GM10266 (cell line): ENCODE data around the gene RELN.

Source experiments
- DNase-seq: peaks from one replicate; pipeline ENCODE4 v3.0.0; 2012; ENCODE audit errors: extremely low spot score
- TF ChIP-seq, protein P1 (sequence below): IDR thresholded peaks from 2 replicates; pipeline ENCODE4 v1.5.1; 2012; ENCODE audit warnings: mild to moderate bottlenecking, low read depth; ENCODE audit not compliant: control insufficient read depth, insufficient read depth; ENCODE audit errors: missing control alignments

RELN gene

DNA sequence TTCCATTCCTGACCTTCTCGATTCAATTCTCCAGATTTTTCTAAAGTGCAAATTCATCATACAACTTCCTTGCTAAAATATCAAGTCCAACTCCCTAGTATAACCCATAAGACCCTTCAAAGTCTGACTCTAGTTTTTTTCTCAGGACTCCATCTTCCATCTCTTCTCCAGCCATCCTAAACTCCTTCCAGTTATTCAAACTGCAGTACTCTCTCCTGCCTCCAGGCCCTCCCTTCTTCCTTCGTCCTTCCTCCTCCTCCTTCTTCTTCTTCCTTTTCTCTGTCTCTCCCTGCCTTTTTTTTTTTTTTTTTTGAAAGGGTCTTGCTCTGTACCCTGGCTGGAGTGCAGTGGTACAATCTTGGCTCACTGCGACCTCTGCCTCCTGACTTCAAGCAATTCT, 111.9 kb downstream of the RELN start:
- TF ChIP-seq, protein P1, sequence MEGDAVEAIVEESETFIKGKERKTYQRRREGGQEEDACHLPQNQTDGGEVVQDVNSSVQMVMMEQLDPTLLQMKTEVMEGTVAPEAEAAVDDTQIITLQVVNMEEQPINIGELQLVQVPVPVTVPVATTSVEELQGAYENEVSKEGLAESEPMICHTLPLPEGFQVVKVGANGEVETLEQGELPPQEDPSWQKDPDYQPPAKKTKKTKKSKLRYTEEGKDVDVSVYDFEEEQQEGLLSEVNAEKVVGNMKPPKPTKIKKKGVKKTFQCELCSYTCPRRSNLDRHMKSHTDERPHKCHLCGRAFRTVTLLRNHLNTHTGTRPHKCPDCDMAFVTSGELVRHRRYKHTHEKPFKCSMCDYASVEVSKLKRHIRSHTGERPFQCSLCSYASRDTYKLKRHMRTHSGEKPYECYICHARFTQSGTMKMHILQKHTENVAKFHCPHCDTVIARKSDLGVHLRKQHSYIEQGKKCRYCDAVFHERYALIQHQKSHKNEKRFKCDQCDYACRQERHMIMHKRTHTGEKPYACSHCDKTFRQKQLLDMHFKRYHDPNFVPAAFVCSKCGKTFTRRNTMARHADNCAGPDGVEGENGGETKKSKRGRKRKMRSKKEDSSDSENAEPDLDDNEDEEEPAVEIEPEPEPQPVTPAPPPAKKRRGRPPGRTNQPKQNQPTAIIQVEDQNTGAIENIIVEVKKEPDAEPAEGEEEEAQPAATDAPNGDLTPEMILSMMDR: no peak
- no peak for DNase-seq

DNA sequence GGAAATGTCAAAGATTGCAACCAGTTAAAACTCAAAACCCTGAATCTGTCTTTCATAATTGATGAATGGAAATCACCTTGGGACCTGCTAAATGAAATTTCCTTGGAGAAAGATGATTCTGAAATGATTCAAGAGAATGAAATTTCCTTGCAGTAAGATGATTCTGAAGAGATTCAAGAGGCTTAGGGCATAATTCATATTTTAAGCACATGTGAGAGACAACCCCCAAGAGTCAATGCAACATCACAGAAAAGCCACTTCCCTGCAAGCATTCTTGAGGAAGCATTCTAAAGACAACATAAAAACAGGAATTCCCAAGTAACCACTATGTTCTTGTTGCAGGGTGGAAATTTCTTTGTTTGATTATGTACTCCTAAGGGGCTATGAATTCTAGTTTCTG, 113.7 kb downstream of the RELN start:
- TF ChIP-seq, protein P1: no peak
- no peak for DNase-seq

DNA sequence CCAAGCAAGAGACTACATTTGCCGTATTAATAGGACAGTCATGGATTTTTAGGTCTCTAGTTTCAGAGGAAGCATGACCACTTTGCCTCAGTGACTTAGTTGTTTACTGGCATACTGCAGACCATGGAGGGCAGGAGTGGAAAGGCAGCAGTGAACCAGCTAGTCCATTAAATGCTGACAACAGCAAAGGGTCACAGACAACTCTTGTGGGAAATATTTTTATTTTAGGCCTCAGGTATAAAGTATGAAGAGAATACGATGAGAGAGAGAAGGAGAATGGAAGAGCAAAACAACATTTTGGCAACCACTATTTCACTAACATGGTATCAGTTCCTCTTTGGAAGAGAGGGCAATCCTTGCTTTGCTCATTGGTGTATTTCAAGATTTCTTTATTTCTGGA, 118.0 kb downstream of the RELN start:
- TF ChIP-seq, protein P1: no peak

DNA sequence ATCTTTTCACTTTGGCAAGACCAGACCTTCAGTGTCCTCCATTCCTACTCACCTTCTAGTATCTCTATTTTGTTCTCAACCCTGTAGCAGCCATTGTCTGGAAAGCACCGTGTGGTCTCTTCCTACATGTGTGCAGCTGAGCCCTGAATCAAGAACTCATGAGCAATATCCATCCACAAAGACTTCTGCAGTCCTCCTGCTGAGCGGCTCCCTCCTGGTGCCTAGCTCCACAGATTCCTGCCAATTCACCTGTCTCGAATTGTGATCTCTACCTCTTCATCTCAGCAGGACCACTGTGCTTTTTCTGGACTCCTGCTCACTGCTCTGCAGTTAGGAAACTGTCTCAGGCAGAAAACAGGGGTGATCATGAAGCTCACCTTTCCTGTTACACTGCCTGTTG, 118.8 kb downstream of the RELN start:
- no peak for DNase-seq
- TF ChIP-seq, protein P1: no peak

More for the DNA sequence above, 118.0 kb downstream of the RELN start:
- DNase-seq: no peak

DNA sequence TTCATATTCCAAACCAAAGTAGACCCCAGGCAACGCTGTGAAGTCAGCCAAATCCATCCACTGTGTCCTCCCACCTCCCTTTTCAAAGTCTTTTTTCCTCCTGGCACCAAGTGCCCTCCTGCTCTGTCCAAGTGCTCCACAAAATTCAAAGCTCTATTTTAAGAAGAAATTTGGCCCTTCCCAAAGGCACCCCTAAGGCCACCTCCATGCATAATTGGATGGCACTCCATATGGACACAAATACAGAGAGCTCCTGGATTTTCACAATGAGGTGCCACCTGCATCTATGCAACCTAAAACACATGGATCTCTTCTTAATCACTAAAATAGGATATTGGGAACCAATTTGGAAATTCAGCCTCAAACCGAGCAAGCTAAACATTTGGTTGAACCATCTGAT, 121.6 kb downstream of the RELN start:
- DNase-seq: no peak
- TF ChIP-seq, protein P1: no peak

DNA sequence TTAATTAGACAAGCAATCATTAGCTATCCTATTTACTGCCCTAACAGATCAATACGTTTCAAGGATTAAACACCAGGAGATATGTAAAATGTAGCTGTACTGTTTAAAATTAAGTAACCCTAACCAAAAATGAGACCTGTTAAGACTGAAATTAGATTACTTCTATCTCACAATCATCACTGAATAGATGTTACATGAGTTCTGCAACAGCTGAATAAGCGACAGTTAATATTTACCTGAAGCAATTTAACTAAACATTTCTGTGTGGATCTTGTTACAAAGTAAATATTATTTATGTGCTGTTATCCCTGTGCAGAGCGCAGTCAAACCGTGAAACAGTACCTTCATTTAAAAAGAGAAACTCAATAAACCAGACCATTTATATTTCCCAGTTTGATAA, 122.5 kb downstream of the RELN start:
- TF ChIP-seq, protein P1: no peak

DNA sequence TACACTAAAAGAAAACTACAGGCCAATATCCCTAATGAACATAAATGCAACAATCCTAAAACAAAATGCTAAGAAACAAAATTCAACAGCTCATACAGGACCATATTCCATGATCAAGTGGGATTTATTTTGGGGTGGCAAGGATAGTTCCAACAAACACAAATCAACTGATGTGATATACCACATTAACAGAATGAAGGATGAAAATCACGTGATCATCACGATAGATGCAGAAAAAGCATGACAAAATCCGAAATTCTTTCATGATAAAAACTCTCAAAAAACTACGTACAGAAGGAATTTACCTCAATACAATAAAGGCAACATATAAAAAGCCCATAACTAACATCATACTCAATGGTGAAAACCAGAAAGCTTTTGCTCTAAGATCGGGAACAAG, 124.0 kb downstream of the RELN start:
- TF ChIP-seq, protein P1: no peak
- no peak for DNase-seq

More for the DNA sequence above, 122.5 kb downstream of the RELN start:
- DNase-seq: no peak
